Ureter (tissue), 1 donor: ENCODE measurements around the gene THBS3. TPM values are rescaled to one million over a fixed set of nuclear protein-coding genes. Genes with fewer than 3 reads are reported as not detected.
"Not testable (repeated sequence)": the region's sequence is repeated elsewhere in the genome, so short reads cannot be mapped to it uniquely, and the experiment has no call there.

Source experiments
- DNase-seq: peaks from one replicate; pipeline ENCODE4 v3.0.0-alpha.2; 2020; ENCODE audit warnings: low spot score
- total RNA-seq: library from RNA; stranded (reverse); gene quantifications from one replicate; pipeline ENCODE4 v1.2.4, GENCODE V29; 2023
- donor health status: DM: yes; HTN: yes; CAD: no.

THBS3 gene
- total RNA-seq, 1 donor from 2014 or later: 54.6 TPM

DNA sequence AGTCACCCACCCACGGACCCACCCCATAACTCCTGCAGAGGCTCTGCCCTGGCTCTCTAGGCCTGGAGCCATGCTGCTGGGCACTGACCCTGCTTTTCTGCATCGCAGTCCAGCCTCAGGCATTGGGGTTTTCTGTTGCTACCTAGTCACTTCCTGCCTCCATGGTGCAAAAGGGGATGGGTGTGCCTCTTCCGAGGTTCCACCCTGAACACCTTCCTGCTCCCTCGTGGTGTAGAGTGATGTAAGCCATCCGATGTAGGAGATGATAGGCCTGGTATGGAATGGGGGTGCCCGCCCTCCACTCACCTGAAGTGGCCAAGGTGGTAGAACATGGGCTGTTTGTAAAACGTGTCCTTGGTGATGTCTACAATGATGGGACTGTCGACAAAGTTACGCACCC is 27.7 kb upstream of the THBS3 start:
- not testable (repeated sequence) for DNase-seq

DNA sequence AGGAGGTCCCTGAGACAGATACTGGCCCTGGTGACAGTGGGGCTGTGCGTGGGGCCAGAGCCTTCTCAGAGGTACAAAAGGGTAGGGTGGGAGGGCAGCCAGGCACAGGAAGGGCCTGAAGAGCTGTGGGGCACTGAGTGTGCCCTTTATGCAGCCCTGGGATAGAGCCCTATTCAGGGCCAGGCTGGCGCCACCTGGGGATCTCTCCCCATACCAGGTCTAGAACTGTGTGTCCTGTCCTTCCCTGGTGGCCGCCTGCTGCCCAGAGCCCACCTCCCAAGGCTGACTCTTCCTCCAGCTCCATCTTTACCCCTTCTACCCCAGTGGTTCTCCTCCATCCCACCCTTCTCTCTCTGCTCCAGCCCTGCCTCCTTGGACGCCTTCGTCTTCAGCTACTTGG is 25.8 kb upstream of the THBS3 start:
- not testable (repeated sequence) for DNase-seq

DNA sequence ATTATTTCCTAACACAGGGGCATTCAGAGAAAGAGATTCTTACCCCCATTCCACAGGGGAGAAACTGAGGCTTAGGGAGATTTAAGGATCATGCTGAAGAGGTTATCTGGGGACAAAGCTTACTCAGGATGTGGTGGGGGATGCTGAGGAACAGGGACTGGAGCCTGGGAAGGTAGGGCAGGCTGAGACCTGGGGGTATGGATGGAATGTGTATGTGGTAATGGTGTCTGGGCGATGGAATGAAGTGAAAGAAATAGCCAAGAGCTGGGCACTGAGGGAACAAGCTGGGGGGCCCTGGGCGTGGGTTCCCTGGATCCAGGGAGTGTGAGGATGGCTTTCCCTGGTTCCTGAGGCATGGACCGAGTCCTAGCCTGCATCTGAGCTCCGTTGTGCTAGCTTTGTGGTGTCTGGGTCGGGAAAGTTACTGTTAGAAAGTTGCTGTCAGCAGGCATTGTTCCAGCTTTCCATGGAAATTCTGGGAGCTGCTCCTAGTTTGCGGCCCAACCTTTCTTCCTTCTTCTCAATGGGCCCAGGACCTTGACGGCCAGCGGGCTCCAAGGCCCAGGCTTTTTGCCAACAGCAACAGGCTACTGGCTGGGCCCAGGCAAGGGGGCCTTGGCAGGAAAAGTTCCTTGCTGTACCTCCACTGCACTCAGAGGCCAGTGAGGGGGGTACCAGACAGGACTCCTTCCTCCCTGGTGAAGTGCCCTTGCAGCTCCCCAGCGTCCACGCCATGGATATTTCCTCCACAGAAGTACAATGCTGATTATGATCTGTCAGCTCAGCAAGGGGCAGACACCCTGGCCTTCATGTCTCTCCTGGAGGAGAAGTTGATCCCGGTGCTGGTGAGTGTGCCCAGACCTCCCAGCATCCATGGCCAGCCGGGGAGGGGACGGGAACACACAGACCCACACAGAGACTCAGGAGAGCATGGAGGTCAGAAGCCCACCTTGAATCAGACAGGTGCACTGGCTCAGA is 24.6 kb upstream of the THBS3 start:
- DNase-seq: not testable (repeated sequence)

DNA sequence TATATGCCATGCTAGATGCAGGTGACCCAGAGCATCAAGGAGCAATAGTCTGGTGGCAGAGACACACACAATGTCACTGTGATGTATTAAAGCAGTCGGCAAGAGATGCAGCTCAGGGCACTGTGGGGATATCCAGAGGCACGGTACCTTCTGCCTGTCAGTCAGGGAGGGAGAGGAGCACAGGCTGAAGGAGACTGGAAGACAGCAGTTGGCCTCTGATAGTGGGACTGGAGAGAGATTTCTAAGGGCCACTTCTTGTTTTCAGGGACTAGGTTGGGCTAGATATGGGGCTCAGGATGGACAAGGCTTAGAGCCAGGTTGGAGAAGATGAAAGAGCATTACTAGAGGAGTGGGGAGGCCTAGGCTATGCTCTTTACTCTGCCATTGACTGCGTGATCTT is 23.6 kb upstream of the THBS3 start:
- DNase-seq: not testable (repeated sequence)

DNA sequence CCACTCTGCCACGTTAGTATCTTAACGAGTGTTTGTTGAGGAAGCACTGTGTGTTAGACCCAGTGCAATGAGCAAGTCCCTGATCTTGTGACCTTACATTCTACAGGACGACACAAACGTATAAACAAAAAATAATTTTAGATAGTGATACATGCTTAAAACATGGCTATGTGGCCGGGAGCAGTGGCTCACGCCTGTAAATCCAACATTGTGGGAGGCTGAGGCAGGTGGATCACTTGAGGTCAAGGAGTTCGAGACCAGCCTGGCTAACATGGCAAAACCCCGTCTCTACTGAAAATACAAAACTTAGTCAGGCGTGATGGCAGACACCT is 20.4 kb upstream of the THBS3 start:
- no peak for DNase-seq

DNA sequence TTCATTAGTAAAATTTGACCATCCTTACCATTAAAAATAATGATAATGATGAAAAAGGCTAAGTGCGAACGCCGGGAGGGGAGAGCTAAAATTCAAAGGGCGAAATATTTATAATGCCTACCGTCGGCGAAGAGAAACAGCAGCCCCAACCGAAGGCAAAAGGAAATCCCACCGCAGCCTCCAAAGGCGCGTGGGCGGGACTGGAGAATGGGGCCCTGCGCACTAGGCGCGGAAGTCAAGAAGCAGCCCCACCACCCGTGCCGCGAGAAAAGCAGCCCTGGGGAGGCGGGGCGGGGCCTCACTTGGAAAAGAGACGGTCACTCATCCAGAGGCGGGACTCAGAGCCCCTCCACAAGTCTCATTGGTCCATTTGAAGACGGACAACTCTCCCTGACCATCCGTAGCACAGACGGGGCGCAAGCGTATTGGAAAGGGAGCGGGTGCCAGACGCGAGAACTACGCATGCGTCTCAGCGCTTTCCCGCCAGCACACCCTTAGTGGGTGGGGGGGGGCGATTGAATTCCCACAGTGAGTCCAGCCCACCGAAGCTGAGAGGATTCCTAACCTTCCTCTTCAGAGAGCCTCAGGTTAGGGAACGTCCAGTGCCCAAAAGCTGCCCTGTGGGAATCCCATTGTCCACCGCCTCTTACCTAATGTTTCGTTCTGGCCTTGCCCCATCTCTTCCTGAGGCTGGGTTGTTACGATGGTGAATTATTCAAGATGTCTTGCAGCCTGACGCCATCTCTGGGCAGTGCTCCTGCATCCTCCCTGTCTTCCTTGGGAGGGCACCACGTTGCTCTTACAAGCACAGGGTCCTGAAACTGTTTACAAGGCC is 19.8 kb upstream of the THBS3 start:
- DNase-seq: peak; percentile 98

DNA sequence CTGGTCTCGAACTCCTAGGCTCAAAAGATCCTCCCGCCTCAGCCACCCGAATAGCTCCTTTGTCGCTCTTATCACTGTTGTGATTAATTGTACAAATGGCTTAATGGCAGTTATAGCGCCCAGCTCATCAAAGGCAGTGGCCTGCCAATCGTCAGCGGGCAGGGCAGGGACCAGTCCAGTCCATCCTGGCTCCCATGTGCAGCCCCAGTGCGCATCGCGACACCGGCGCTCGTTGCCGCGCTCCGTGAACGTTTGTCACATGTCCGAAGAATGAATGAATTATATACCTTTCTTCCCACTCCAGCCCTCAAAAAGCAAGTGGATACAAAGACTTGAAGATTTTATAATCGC is 19.2 kb upstream of the THBS3 start:
- DNase-seq: no peak

DNA sequence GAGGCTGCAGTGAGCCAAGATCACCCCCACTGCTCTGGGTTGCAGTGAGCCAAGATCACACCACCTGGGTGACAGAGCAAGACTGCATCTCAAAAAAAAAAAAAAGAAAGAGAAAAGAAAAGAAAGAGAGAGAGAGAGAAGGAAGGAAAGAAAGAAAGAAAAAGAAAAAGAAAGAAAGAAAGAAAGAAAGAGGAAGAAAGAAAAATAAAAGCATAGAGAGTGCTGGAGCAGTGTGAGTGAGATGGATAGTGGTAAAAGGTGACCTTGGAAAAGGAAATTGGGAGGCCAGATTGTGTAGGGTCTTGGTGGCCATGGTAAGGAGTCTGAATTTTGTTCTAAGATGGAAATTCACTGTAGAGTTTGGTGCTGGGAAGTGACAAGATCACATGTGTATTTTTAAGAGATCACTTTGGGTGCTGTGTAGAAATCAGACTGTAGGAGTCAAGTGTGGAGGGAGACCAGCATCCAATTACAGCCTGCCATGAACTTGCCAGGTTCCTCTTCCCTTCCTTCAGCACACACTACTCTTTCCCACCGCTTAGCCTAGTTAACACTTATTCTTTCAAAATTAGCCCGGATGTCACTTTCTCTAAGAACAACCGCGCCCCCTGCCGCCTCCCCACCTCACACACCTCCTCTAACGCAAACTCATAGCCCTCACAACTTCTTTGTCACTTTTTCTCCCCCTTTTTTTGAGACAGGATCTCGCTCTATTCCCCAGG is 18.7 kb upstream of the THBS3 start:
- DNase-seq: peak; percentile 81

DNA sequence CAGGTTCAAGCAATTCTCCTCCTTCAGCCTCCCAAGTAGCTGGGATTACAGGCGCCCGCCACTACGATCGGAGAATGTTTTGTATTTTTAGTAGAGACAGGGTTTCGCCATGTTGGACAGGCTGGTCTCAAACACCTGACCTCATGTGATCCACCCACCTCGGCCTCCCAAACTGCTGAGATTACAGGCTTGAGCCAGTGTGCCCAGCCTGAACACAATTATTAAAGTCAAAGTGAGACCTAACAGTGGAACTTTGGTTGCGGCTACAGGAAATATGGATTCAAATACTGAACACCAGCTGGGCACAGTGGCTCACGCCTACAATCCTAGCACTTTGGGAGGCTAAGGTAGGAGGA is 17.7 kb upstream of the THBS3 start:
- not testable (repeated sequence) for DNase-seq

DNA sequence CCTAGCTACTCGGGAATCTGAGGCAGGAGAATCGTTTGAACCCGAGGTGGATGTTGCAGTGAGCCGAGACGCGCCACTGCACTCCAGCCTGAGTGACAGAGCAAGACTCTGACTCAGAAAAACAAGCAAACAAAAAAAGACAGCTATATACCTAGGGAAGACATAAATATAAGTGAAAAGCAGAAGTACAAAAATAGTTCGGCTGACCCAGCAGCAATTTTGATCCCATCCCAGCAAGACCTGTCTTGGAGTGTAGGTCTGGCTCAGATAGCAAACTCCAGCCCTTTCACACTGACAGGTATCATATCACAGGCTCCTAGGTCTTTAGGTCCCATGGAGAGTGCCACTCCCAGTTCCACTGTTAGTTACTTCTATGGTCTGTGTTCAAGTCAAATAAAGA is 15.3 kb upstream of the THBS3 start:
- DNase-seq: no peak

DNA sequence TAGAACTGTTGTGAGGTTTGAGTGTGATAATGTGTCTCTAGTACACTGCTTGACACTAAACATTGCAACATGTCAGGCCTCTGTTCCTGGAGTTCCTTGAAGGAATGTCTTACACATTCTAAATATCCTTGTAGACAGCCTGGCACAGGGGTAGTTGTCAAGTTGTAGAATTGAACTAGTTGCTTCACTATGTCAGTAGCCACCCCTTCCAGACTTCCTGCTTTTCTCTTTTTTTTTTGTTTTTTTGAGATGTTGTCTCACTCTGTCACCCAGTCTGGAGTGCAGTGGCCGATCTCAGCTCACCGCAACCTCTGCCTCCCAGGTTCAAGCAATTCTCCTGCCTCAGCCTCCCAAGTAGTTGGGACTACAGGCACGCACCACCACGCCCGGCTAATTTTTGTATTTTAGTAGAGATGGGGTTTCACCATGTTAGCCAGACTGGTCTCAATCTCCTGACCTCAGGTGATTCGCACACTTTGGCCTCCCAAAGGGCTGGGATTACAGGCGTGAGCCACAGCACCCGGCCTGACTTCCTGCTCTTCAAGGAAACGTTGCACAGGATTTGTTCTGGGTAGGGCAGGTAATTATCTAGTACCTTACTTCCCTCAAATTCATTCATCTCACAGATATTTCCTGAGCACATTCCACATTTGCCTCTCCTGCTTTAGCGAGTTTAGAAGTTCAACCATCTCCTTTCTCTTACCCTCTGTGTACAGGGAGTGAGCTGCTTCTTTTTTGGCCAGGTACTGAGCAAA is 12.7 kb upstream of the THBS3 start:
- DNase-seq: not testable (repeated sequence)

DNA sequence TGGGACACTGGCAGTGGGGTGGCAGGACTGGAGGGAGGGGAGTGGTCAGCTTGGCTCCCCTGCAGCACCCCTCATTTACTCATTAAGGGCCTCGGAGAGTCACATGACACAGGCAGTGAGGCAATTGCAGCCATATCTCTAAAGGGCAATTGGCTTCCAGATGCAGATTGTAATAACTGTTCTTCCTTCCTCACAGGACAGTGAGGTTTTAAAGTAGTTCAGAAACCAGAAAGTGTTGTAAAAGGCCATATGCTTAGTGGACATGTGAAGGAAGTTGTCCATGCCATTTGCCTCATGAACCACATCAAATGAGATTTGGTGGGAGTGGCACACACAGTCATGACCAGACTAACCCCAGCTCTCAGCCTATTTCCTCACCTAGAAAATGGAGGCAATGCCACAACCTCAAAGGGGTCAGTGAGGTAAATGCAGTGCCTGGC is 11.9 kb upstream of the THBS3 start:
- no peak for DNase-seq

DNA sequence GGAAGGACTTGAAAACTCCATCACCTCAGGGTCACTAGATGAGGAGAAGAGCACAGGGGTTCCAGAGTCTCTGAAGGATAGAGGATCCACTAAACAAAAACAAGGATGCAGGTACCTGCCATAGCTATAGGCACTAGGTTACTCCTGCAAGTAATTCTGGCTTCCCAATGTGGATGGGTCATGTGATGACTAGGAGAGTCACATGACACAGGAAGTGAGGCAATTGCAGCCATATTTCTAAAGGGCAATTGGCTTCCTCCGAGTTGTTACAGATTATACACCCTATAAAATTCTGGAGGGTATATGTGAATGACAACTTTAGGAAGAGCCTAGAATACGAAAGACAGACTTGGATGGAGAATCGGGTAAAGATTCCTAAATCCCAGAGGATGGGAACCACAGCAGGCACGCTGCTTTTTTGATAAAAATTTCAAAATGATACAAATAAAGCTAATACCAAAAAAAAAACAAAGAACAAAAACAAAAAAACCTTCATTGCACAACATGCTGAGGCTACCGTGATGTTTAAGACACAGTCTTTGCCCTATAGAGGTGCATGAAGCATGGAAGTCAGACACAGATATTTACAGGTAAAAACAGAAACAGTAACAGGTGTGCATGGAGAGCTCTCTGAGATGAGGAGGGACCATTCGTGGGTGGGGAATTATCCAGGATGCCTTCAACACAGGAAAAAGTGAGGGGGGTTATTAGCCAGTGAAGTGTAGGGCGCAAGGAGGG is 11.3 kb upstream of the THBS3 start:
- DNase-seq: no peak

DNA sequence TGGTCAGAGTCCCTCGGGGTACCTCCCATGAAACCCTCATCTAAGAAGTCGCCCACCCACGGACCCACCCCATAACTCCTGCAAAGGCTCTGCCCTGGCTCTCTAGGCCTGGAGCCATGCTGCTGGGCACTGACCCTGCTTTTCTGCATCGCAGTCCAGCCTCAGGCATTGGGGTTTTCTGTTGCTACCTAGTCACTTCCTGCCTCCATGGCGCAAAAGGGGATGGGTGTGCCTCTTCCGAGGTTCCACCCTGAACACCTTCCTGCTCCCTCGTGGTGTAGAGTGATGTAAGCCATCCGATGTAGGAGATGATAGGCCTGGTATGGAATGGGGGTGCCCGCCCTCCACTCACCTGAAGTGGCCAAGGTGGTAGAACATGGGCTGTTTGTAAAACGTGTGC is 7.0 kb upstream of the THBS3 start:
- DNase-seq: not testable (repeated sequence)

DNA sequence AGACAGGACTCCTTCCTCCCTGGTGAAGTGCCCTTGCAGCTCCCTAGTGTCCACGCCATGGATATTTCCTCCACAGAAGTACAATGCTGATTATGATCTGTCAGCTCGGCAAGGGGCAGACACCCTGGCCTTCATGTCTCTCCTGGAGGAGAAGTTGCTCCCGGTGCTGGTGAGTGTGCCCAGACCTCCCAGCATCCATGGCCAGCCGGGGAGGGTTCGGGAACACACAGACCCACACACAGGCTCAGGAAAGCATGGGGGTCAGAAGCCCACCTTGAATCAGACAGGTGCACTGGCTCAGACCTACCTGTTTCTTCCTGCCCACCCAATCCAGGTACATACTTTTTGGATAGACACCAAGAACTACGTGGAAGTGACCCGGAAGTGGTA is 4.3 kb upstream of the THBS3 start:
- DNase-seq: not testable (repeated sequence)

DNA sequence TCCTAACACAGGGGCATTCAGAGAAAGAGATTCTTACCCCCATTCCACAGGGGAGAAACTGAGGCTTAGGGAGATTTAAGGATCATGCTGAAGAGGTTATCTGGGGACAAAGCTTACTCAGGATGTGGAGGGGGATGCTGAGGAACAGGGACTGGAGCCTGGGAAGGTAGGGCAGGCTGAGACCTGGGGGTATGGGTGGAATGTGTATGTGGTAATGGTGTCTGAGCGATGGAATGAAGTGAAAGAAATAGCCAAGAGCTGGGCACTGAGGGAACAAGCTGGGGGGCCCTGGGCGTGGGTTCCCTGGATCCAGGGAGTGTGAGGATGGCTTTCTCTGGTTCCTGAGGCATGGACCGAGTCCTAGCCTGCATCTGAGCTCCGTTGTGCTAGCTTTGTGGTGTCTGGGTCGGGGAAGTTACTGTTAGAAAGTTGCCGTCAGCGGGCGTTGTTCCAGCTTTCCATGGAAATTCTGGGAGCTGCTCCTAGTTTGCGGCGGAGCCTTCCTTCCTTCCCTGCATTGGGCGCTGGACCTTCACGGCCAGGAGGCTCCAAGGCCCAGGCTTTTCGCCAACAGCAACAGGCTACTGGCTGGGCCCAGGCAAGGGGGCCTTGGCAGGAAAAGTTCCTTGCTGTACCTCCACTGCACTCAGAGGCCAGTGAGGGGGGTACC is 3.8 kb upstream of the THBS3 start:
- DNase-seq: peak; percentile 74

DNA sequence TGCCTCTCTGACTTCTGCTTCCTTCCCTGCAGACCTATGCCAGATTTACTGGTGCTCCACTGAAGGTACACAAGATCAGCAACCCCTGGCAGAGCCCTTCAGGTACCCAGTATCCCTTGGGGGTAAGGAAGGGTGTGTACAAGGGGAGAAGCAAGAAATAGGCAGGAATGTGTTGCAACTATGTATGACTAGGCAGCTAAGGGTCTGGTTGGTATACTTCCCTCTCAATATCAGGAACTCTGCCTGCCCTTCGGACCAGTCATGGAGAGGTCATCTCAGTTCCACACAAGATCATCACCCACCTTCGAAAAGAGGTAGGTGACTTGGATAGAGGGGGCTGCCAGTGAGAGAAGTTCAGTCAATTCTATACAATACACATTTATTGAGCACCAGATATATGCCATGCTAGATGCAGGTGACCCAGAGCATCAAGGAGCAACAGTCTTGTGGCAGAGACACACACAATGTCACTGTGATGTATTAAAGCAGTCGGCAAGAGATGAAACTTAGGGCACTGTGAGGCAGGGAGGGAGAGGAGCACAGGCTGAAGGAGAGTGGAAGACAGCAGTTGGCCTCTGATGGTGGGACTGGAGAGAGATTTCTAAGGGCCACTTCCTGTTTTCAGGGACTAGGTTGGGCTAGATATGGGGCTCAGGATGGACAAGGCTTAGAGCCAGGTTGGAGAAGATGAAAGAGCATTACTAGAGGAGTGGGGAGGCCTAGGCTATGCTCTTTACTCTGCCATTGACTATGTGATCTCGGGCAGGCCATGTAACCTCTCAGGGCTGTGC is 2.8 kb upstream of the THBS3 start:
- no peak for DNase-seq

DNA sequence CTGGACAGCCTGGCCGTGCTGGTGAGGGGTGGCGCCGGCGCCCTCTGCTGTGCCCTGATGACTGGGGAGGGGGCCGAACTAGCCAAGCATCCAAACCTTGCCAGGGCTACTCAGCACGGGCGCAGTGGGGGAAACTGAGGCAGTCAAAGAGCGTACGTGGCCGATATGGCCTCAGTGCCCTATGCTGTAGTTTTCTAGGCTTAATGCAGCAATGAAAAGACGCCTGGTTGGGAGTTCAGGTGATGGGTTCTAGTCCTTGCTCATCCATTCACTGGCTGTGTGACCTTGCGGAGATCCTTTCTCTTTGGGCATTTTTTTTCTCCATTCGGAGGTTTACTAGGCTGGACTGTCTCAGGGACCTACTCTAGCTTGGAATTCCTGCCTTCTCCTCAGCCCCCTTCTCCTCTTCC is 1.6 kb upstream of the THBS3 start:
- no peak for DNase-seq

DNA sequence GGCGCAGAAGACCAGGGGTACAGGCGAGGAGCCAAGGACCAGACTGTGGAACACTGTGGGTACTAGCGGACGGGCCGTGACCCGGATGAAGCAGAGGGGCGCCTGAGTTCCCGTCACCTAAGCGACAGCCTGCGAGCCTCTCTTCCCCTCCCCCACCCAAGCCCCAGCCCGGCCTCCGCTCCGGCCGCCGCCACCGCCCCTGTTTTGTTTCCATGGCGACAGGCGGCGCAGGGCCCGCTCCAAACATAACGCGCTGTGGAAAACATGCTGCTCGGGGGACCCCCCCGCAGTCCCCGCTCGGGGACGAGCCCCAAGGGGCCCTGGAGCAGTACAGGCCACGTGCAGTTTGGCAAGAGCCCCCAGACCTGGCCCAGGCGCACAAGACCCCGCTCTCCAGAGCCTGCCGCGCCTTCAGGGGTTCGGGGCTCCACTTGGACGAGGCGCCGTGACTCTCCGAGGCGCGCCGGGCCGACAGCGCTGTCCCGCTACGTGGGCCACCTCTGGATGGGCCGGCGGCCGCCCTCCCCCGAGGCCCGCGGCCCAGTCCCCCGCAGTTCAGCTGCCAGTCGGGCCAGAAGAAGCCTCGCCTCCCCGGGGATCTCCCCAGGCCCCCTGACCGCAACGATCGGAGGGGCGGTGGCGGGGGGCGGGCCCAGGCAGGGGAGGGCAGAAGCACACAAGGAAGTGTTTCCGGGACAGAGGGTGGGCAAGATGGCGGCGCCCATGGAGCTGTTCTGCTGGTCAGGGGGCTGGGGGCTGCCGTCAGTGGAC is 1.0 kb upstream of the THBS3 start, which contains the start of gene MTX1:
TSS of gene MTX1 (plus strand) at position 155 of the 771 bp plus-strand sequence. CDS start at position 265, 110 bp downstream.
- DNase-seq: peak; percentile 92
